ENCODE results near the gene MCAM.

The MCAM gene

GRCh38 chr11:119316729-119317591 lies at the start of gene MCAM:
Gene MCAM (minus strand): TSS chr11:119317130. CDS start chr11:119317101, 29 bp downstream.
- DNase-seq (ENCODE audit: low read depth, low spot score) = no peak

- no peak for DNase-seq (ENCODE audit: low read depth, low spot score)
Observed at GRCh38 chr11:119365071-119365591, 48.2 kb upstream of the MCAM start.

GRCh38 chr11:119363851-119364590 lies 47.1 kb upstream of the MCAM start:
- no peak for DNase-seq (ENCODE audit: low read depth, low spot score)

- DNase-seq (ENCODE audit: low read depth, low spot score) = no peak
Observed at GRCh38 chr11:119363081-119363850, 46.3 kb upstream of the MCAM start.

- DNase-seq (ENCODE audit: low read depth, low spot score) = no peak
Observed at GRCh38 chr11:119362741-119363080, 45.8 kb upstream of the MCAM start.

- DNase-seq (ENCODE audit: low read depth, low spot score) = no peak
Observed at GRCh38 chr11:119361941-119362725, 45.2 kb upstream of the MCAM start.

GRCh38 chr11:119361056-119361787 lies 44.3 kb upstream of the MCAM start:
- no peak for DNase-seq (ENCODE audit: low read depth, low spot score)

- DNase-seq (ENCODE audit: low read depth, low spot score) = no peak
Observed at GRCh38 chr11:119359365-119360214, 42.7 kb upstream of the MCAM start.

GRCh38 chr11:119357074-119357473 lies 40.1 kb upstream of the MCAM start:
- no peak for DNase-seq (ENCODE audit: low read depth, low spot score)

GRCh38 chr11:119356349-119357031 lies 39.6 kb upstream of the MCAM start:
- no peak for DNase-seq (ENCODE audit: low read depth, low spot score)

GRCh38 chr11:119355091-119355843 lies 38.3 kb upstream of the MCAM start:
- DNase-seq (ENCODE audit: low read depth, low spot score) = no peak

GRCh38 chr11:119352857-119353260 lies 35.9 kb upstream of the MCAM start:
- no peak for DNase-seq (ENCODE audit: low read depth, low spot score)

GRCh38 chr11:119351232-119351631 lies 34.3 kb upstream of the MCAM start:
- DNase-seq (ENCODE audit: low read depth, low spot score) = no peak

- DNase-seq (ENCODE audit: low read depth, low spot score) = no peak
Observed at GRCh38 chr11:119350302-119350701, 33.4 kb upstream of the MCAM start.

GRCh38 chr11:119347940-119348605 lies 31.1 kb upstream of the MCAM start:
- no peak for DNase-seq (ENCODE audit: low read depth, low spot score)

- DNase-seq (ENCODE audit: low read depth, low spot score) = no peak
Observed at GRCh38 chr11:119347242-119347641, 30.3 kb upstream of the MCAM start.

GRCh38 chr11:119346605-119347004 lies 29.7 kb upstream of the MCAM start, which contains the start of gene MFRP:
Gene MFRP (minus strand): TSS chr11:119346705. CDS start chr11:119346513, 192 bp downstream.
- no peak for DNase-seq (ENCODE audit: low read depth, low spot score)
